Measurements from ENCODE around the gene R3HCC1L.

R3HCC1L gene

GRCh38 chr10:98251399-98251798 is 116.9 kb downstream of the R3HCC1L start:
- no peak overlapping the region for H3K4me3 ChIP-seq (ENCODE audit: control insufficient read depth, low read depth, low read length)
- DNase-seq (ENCODE audit: low read depth), result no peak
- no peak for TF ChIP-seq CTCF (conservative IDR thresholded peaks at IDR 0.05; ENCODE audit: control insufficient read depth, insufficient read depth, low read depth, low read length)

GRCh38 chr10:98252464-98252863 is 118.0 kb downstream of the R3HCC1L start:
- TF ChIP-seq CTCF (conservative IDR thresholded peaks at IDR 0.05; ENCODE audit: control insufficient read depth, insufficient read depth, low read depth, low read length), result no peak
- no peak for DNase-seq (ENCODE audit: low read depth)
- no peak overlapping the region for H3K4me3 ChIP-seq (ENCODE audit: control insufficient read depth, low read depth, low read length)

- H3K4me3 ChIP-seq (ENCODE audit: control insufficient read depth, low read depth, low read length), result no peak overlapping the region
- TF ChIP-seq CTCF (conservative IDR thresholded peaks at IDR 0.05; ENCODE audit: control insufficient read depth, insufficient read depth, low read depth, low read length), result no peak
- DNase-seq (ENCODE audit: low read depth), result no peak
Observed at GRCh38 chr10:98253499-98253898, 119.0 kb downstream of the R3HCC1L start.

GRCh38 chr10:98254234-98254974 is 119.9 kb downstream of the R3HCC1L start:
- TF ChIP-seq CTCF (conservative IDR thresholded peaks at IDR 0.05; ENCODE audit: control insufficient read depth, insufficient read depth, low read depth, low read length), result no peak

GRCh38 chr10:98255146-98255877 is 120.9 kb downstream of the R3HCC1L start:
- no peak overlapping the region for H3K4me3 ChIP-seq (ENCODE audit: control insufficient read depth, low read depth, low read length)
- no peak for DNase-seq (ENCODE audit: low read depth)
- TF ChIP-seq CTCF (conservative IDR thresholded peaks at IDR 0.05; ENCODE audit: control insufficient read depth, insufficient read depth, low read depth, low read length), result no peak

More at GRCh38 chr10:98254234-98254974, 119.9 kb downstream of the R3HCC1L start:
- no peak for DNase-seq (ENCODE audit: low read depth)
- no peak overlapping the region for H3K4me3 ChIP-seq (ENCODE audit: control insufficient read depth, low read depth, low read length)

GRCh38 chr10:98256692-98257091 is 122.2 kb downstream of the R3HCC1L start:
- TF ChIP-seq CTCF (conservative IDR thresholded peaks at IDR 0.05; ENCODE audit: control insufficient read depth, insufficient read depth, low read depth, low read length), result no peak
- no peak for DNase-seq (ENCODE audit: low read depth)
- no peak overlapping the region for H3K4me3 ChIP-seq (ENCODE audit: control insufficient read depth, low read depth, low read length)

Measured in fibroblast of mammary gland (primary cell).